Aorta (tissue), 5 donors: ENCODE results near the gene GPHN. TPM values are rescaled to one million over a fixed set of nuclear protein-coding genes. Genes with fewer than 3 reads are reported as not detected.
"Not testable (repeated sequence)": the region's sequence is repeated elsewhere in the genome, so short reads cannot be mapped to it uniquely, and the experiment has no call there.

Source experiments
- ATAC-seq: fragments of 200-7000 bp; cut with Tn5 transposase; one replicate; pipeline ENCODE4 v1.9.1; 2022; ENCODE audit warnings: moderate library complexity; ENCODE audit not compliant: low FRiP score
- DNase-seq, 2 donors: peaks; one replicate each; pipeline ENCODE4 v3.0.0-alpha.2; 2020
- H3K27ac ChIP-seq, 2 donors: one replicate each; pipeline ENCODE4 v1.5.1; 2013; ENCODE audit warnings: low read length in 2 of 2, mild to moderate bottlenecking in 2 of 2, moderate library complexity in 2 of 2, control low read depth in 1 of 2, inconsistent platforms in 1 of 2, low read depth in 1 of 2
- H3K27me3 ChIP-seq, 2 donors: one replicate each; pipeline ENCODE4 v1.6.1; 2013; ENCODE audit warnings: control low read depth in 1 of 2, low read length in 1 of 2, mild to moderate bottlenecking in 1 of 2, moderate library complexity in 1 of 2; ENCODE audit not compliant: insufficient read depth in 2 of 2, control insufficient read depth in 1 of 2
- H3K36me3 ChIP-seq, 2 donors: one replicate each; pipeline ENCODE4 v1.6.1; 2013; ENCODE audit warnings: control low read depth in 1 of 2, low read length in 1 of 2, mild to moderate bottlenecking in 1 of 2; ENCODE audit not compliant: insufficient read depth in 2 of 2, control insufficient read depth in 1 of 2
- H3K4me1 ChIP-seq, 2 donors: one replicate each; pipeline ENCODE4 v1.6.1; 2013; ENCODE audit warnings: low read length in 2 of 2, control low read depth in 1 of 2, mild to moderate bottlenecking in 1 of 2, moderate library complexity in 1 of 2; ENCODE audit not compliant: insufficient read depth in 2 of 2, control insufficient read depth in 1 of 2
- H3K4me3 ChIP-seq, 2 donors: one replicate each; pipeline ENCODE4 v1.5.1; 2013; ENCODE audit warnings: low read length in 2 of 2, control low read depth in 1 of 2, mild to moderate bottlenecking in 1 of 2
- H3K9me3 ChIP-seq: one replicate; pipeline ENCODE4 v1.6.1; 2013; ENCODE audit warnings: mild to moderate bottlenecking, low read length; ENCODE audit not compliant: control insufficient read depth
- WGBS, 2 donors: extraction: QIAGEN DNeasy Blood & Tissue Kit; methylation state at CpG; one replicate each; pipeline ENCODE4 v1.1.7; 2013; 5-methylcytosine and 5-hydroxymethylcytosine counted together
- intact Hi-C, 2 donors: fragments of 100-400 bp; cut with DNase I; formaldehyde crosslinking; loops; one replicate each; pipeline versions ENCODE4 v1.14.2 to v1.15.0; 2022
- polyA plus RNA-seq, 2 donors: library from polyadenylated mRNA; stranded (reverse); fragments of 200-250 nt; gene quantifications; one replicate each; pipeline ENCODE4 v1.2.3, GENCODE V29; 2013
- total RNA-seq, 2 donors: library from RNA; stranded (reverse); fragmentation: NEBNext Ultra II Directional; extraction: Animal tissue kit (Norgen Biotek cat#: 25700); gene quantifications; one replicate each; pipeline ENCODE4 v1.2.1, GENCODE V29; 2021
- donor health status: healthy with polysubstance abuse.
- donor health status: Bipolar disorder and iron deficiency.
- donor health status: DM: no; HTN: no; CAD: no.
- donor health status: DM: no; HTN: no; CAD: no.
- donor health status: DM: yes; HTN: yes; CAD: no.

GPHN gene
- total and polyA plus RNA-seq, 4 donors = 6.3 to 22.2 (median 14.4) TPM

- H3K9me3 ChIP-seq, DNase-seq, H3K4me3 ChIP-seq, H3K27ac ChIP-seq, ATAC-seq, H3K27me3 ChIP-seq, H3K4me1 ChIP-seq, H3K36me3 ChIP-seq, intact Hi-C loops: not testable (repeated sequence)
- WGBS, 2 donors = 47 to 100% methylated on average over 1 of the region's 1 CpG
These were observed 223.4 kb downstream of the GPHN start for GRCh38 chr14:66731298-66731697.

- no peaks in the 10 kb centered on the region for H3K36me3 ChIP-seq
- H3K4me3 ChIP-seq = no peak overlapping the region
- no peak overlapping the region for H3K27ac ChIP-seq
- DNase-seq = no peak
- H3K9me3 ChIP-seq = no peaks in the 10 kb centered on the region
- intact Hi-C loops = no loop called here
- ATAC-seq = no peak
- H3K4me1 ChIP-seq = no peaks in the 10 kb centered on the region
- H3K27me3 ChIP-seq = no peaks in the 10 kb centered on the region
These were observed 227.9 kb downstream of the GPHN start for GRCh38 chr14:66735853-66736252.

- Histone ChIP-seq H3K4me1 (no peaks in the 10 kb centered on the region), H3K27me3 (no peaks in the 10 kb centered on the region), H3K36me3 (no peaks in the 10 kb centered on the region), H3K4me3 (no peak overlapping the region), H3K9me3 (no peaks in the 10 kb centered on the region), H3K27ac (no peak overlapping the region)
- ATAC-seq (no peak), DNase-seq (no peak)
- intact Hi-C loops = no loop called here
These were observed 231.9 kb downstream of the GPHN start for GRCh38 chr14:66739826-66740225.

- Histone ChIP-seq H3K27me3 (no peaks in the 10 kb centered on the region), H3K4me3 (no peak overlapping the region), H3K36me3 (no peaks in the 10 kb centered on the region), H3K27ac (no peak overlapping the region), H3K9me3 (no peaks in the 10 kb centered on the region), H3K4me1 (no peaks in the 10 kb centered on the region)
- ATAC-seq (no peak), DNase-seq (no peak)
- intact Hi-C loops = no loop called here
- 88 to 90% methylated on average over 1 of the region's 1 CpG for WGBS, 2 donors
These were observed 237.1 kb downstream of the GPHN start for GRCh38 chr14:66745078-66745477.

- WGBS, 2 donors = 88% methylated on average over 2 of the region's 2 CpGs
- Histone ChIP-seq H3K27me3 (no peaks in the 10 kb centered on the region), H3K4me1 (no peaks in the 10 kb centered on the region), H3K36me3 (no peaks in the 10 kb centered on the region), H3K9me3 (no peaks in the 10 kb centered on the region), H3K27ac (peak overlapping the region in 1 of 2 donors; percentile 43), H3K4me3 (no peak overlapping the region)
- intact Hi-C loops = no loop called here
- DNase-seq (no peak), ATAC-seq (no peak)
These were observed 238.5 kb downstream of the GPHN start for GRCh38 chr14:66746316-66747006.

GRCh38 chr14:66752109-66752508, 244.2 kb downstream of the GPHN start:
- 94 to 95% methylated on average over 2 of the region's 2 CpGs for WGBS, 2 donors
- intact Hi-C loops = no loop called here
- no peaks in the 10 kb centered on the region for H3K9me3 ChIP-seq
- DNase-seq (no peak), ATAC-seq (no peak)
- no peak overlapping the region for H3K27ac ChIP-seq
- no peaks in the 10 kb centered on the region for H3K27me3 ChIP-seq
- H3K36me3 ChIP-seq = no peaks in the 10 kb centered on the region
- H3K4me1 ChIP-seq = no peaks in the 10 kb centered on the region
- H3K4me3 ChIP-seq = no peak overlapping the region

- intact Hi-C loops = no loop called here
- H3K9me3 ChIP-seq = no peaks in the 10 kb centered on the region
- ATAC-seq = no peak
- no peak overlapping the region for H3K27ac ChIP-seq
- no peak for DNase-seq
- no peaks in the 10 kb centered on the region for H3K27me3 ChIP-seq
- H3K36me3 ChIP-seq = no peaks in the 10 kb centered on the region
- no peaks in the 10 kb centered on the region for H3K4me1 ChIP-seq
- WGBS, 2 donors = 84 to 86% methylated on average over 6 of the region's 6 CpGs
- no peak overlapping the region for H3K4me3 ChIP-seq
These were observed 250.2 kb downstream of the GPHN start for GRCh38 chr14:66758031-66758613.

- intact Hi-C loops = no loop called here
- no peak for ATAC-seq
- H3K27ac ChIP-seq = no peak overlapping the region
- no peaks in the 10 kb centered on the region for H3K27me3 ChIP-seq
- no peak for DNase-seq
- no peaks in the 10 kb centered on the region for H3K4me1 ChIP-seq
- H3K4me3 ChIP-seq = no peak overlapping the region
- H3K36me3 ChIP-seq = no peaks in the 10 kb centered on the region
- 82% methylated on average over 2 of the region's 2 CpGs for WGBS, 2 donors
- H3K9me3 ChIP-seq = no peaks in the 10 kb centered on the region
These were observed 264.2 kb downstream of the GPHN start for GRCh38 chr14:66772146-66772545.

GRCh38 chr14:66782853-66783252, 274.9 kb downstream of the GPHN start:
- intact Hi-C loops = no loop called here
- H3K36me3 ChIP-seq = no peaks in the 10 kb centered on the region
- no peak overlapping the region for H3K27ac ChIP-seq
- no peaks in the 10 kb centered on the region for H3K27me3 ChIP-seq
- no peak for DNase-seq
- 90 to 100% methylated on average over 1 of the region's 1 CpG for WGBS, 2 donors
- H3K4me3 ChIP-seq = no peak overlapping the region
- no peaks in the 10 kb centered on the region for H3K9me3 ChIP-seq
- no peak for ATAC-seq
- no peaks in the 10 kb centered on the region for H3K4me1 ChIP-seq
